Measurements from ENCODE around the gene BTBD9.

BTBD9 gene

GRCh38 chr6:38567436-38567835 lies 72.3 kb downstream of the BTBD9 start:
- no peak for TF ChIP-seq BACH2 (CRISPR knock-in tag; IDR thresholded peaks at IDR 0.05; ENCODE audit: borderline replicate concordance)
- TF ChIP-seq TSHZ2 (CRISPR knock-in tag; IDR thresholded peaks at IDR 0.05): peak; percentile 52; the same call in 1 of the 2 replicates
- peak; percentile 30; the same call in 1 of the 2 replicates for TF ChIP-seq TCF4 (CRISPR knock-in tag; IDR thresholded peaks at IDR 0.05; ENCODE audit: borderline replicate concordance)
- ATAC-seq: peak; percentile 94

DNA sequence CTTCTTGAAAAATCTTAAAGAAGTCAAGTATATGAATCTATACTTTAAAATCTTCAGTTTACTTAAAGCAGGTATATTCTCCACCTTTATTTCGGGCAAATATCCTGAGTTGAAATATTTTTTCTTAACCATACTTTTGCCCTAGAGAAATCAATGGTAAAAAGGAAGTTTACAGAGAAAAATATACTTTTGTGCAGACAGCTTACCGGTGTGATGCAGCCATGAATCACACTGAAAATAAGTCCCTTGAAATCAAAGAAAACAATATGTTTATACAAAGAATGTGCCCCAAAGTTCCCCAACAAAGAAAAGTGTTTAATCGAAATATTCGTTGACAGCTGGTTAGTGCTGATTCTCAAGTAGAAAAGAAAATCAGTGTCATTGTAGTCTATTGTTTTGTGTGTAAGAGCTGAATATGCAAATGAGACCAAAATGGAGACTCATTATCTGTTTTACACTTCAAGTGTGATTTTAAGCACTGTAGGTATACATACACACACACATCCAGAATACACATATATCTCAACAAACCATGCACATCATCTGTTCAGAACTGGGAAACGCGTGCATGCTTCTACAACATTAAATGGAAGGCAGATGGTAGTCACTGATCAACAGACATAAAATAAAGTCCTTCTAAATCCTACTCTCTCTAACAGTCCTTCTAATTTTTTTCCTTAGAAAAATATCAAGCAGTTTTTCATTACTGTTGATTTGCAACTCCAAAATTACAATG lies 73.3 kb downstream of the BTBD9 start:
- no peak for ATAC-seq
- TF ChIP-seq ZC3H10 (CRISPR knock-in tag; IDR thresholded peaks at IDR 0.05) (no peak), TSHZ2 (CRISPR knock-in tag; IDR thresholded peaks at IDR 0.05) (no peak), TOX (CRISPR knock-in tag; IDR thresholded peaks at IDR 0.05; ENCODE audit: borderline replicate concordance) (no peak), RARB (CRISPR knock-in tag; IDR thresholded peaks at IDR 0.05) (no peak), ZNF565 (CRISPR knock-in tag; conservative IDR thresholded peaks at IDR 0.05; ENCODE audit: low read depth) (no peak), ZFP30 (CRISPR knock-in tag; IDR thresholded peaks at IDR 0.05) (no peak), OSR1 (CRISPR knock-in tag; IDR thresholded peaks at IDR 0.05) (no peak), ZFP3 (CRISPR knock-in tag; IDR thresholded peaks at IDR 0.05) (no peak), ZNF8 (CRISPR knock-in tag; IDR thresholded peaks at IDR 0.05) (no peak), PPARA (CRISPR knock-in tag; IDR thresholded peaks at IDR 0.05; ENCODE audit: borderline replicate concordance) (no peak), ESRRG (CRISPR knock-in tag; IDR thresholded peaks at IDR 0.05) (no peak), GLIS3 (CRISPR knock-in tag; IDR thresholded peaks at IDR 0.05) (no peak), SNAI2 (CRISPR knock-in tag; IDR thresholded peaks at IDR 0.05) (no peak), CSRNP3 (CRISPR knock-in tag; IDR thresholded peaks at IDR 0.05) (no peak), ISL1 (CRISPR knock-in tag; IDR thresholded peaks at IDR 0.05) (no peak)
- TF ChIP-seq, protein P1, sequence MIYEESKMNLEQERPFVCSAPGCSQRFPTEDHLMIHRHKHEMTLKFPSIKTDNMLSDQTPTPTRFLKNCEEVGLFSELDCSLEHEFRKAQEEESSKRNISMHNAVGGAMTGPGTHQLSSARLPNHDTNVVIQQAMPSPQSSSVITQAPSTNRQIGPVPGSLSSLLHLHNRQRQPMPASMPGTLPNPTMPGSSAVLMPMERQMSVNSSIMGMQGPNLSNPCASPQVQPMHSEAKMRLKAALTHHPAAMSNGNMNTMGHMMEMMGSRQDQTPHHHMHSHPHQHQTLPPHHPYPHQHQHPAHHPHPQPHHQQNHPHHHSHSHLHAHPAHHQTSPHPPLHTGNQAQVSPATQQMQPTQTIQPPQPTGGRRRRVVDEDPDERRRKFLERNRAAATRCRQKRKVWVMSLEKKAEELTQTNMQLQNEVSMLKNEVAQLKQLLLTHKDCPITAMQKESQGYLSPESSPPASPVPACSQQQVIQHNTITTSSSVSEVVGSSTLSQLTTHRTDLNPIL (CRISPR knock-in tag; IDR thresholded peaks at IDR 0.05; ENCODE audit: low read depth): no peak
- TF ChIP-seq, protein P2, sequence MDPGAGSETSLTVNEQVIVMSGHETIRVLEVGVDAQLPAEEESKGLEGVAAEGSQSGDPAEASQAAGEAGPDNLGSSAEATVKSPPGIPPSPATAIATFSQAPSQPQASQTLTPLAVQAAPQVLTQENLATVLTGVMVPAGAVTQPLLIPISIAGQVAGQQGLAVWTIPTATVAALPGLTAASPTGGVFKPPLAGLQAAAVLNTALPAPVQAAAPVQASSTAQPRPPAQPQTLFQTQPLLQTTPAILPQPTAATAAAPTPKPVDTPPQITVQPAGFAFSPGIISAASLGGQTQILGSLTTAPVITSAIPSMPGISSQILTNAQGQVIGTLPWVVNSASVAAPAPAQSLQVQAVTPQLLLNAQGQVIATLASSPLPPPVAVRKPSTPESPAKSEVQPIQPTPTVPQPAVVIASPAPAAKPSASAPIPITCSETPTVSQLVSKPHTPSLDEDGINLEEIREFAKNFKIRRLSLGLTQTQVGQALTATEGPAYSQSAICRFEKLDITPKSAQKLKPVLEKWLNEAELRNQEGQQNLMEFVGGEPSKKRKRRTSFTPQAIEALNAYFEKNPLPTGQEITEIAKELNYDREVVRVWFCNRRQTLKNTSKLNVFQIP (CRISPR knock-in tag; IDR thresholded peaks at IDR 0.05; ENCODE audit: borderline replicate concordance, low read depth): no peak
- TF ChIP-seq, protein P3, sequence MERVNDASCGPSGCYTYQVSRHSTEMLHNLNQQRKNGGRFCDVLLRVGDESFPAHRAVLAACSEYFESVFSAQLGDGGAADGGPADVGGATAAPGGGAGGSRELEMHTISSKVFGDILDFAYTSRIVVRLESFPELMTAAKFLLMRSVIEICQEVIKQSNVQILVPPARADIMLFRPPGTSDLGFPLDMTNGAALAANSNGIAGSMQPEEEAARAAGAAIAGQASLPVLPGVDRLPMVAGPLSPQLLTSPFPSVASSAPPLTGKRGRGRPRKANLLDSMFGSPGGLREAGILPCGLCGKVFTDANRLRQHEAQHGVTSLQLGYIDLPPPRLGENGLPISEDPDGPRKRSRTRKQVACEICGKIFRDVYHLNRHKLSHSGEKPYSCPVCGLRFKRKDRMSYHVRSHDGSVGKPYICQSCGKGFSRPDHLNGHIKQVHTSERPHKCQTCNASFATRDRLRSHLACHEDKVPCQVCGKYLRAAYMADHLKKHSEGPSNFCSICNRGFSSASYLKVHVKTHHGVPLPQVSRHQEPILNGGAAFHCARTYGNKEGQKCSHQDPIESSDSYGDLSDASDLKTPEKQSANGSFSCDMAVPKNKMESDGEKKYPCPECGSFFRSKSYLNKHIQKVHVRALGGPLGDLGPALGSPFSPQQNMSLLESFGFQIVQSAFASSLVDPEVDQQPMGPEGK (CRISPR knock-in tag; IDR thresholded peaks at IDR 0.05; ENCODE audit: borderline replicate concordance): no peak
